ENCODE measurements around the gene BRWD1.

Gene BRWD1

GRCh38 chr21:39208624-39209333, 104.7 kb downstream of the BRWD1 start:
- H3K27me3 ChIP-seq (ENCODE audit: control insufficient read depth in 1 of 2, insufficient read depth in 2 of 2, low read length in 2 of 2): no peaks in the 10 kb centered on the region
- no peaks in the 10 kb centered on the region for H3K4me1 ChIP-seq (ENCODE audit: control insufficient read depth in 1 of 2, insufficient read depth in 2 of 2, low read length in 2 of 2)
- H3K27ac ChIP-seq (ENCODE audit: low read depth, low read length): no peak overlapping the region
- no peak overlapping the region for H3K4me3 ChIP-seq (ENCODE audit: low read depth in 1 of 2, low read length in 2 of 2)
- H3K9ac ChIP-seq (ENCODE audit: low read depth in 1 of 2, low read length in 2 of 2): no peak overlapping the region
- peaks cover 4 to 65% of the 10 kb centered on the region in 2 donors for H3K36me3 ChIP-seq (ENCODE audit: control insufficient read depth in 1 of 2, insufficient read depth in 2 of 2, low read length in 2 of 2)
- H3K9me3 ChIP-seq (ENCODE audit: control insufficient read depth in 1 of 2, low read length in 2 of 2): no peaks in the 10 kb centered on the region

- Histone ChIP-seq H3K4me3 (ENCODE audit: low read depth in 1 of 2, low read length in 2 of 2) (no peak overlapping the region), H3K9me3 (ENCODE audit: control insufficient read depth in 1 of 2, low read length in 2 of 2) (no peaks in the 10 kb centered on the region), H3K27me3 (ENCODE audit: control insufficient read depth in 1 of 2, insufficient read depth in 2 of 2, low read length in 2 of 2) (no peaks in the 10 kb centered on the region), H3K36me3 (ENCODE audit: control insufficient read depth in 1 of 2, insufficient read depth in 2 of 2, low read length in 2 of 2) (peaks cover 14 to 73% of the 10 kb centered on the region in 2 donors), H3K4me1 (ENCODE audit: control insufficient read depth in 1 of 2, insufficient read depth in 2 of 2, low read length in 2 of 2) (no peaks in the 10 kb centered on the region), H3K9ac (ENCODE audit: low read depth in 1 of 2, low read length in 2 of 2) (no peak overlapping the region), H3K27ac (ENCODE audit: low read depth, low read length) (no peak overlapping the region)
Observed at GRCh38 chr21:39204134-39204533, 109.3 kb downstream of the BRWD1 start.

- H3K9ac ChIP-seq (ENCODE audit: low read depth in 1 of 2, low read length in 2 of 2): no peak overlapping the region
- H3K9me3 ChIP-seq (ENCODE audit: control insufficient read depth in 1 of 2, low read length in 2 of 2): no peaks in the 10 kb centered on the region
- no peak overlapping the region for H3K27ac ChIP-seq (ENCODE audit: low read depth, low read length)
- no peak overlapping the region for H3K4me3 ChIP-seq (ENCODE audit: low read depth in 1 of 2, low read length in 2 of 2)
- H3K36me3 ChIP-seq (ENCODE audit: control insufficient read depth in 1 of 2, insufficient read depth in 2 of 2, low read length in 2 of 2): peaks cover 34 to 67% of the 10 kb centered on the region in 2 donors
- H3K27me3 ChIP-seq (ENCODE audit: control insufficient read depth in 1 of 2, insufficient read depth in 2 of 2, low read length in 2 of 2): no peaks in the 10 kb centered on the region
- H3K4me1 ChIP-seq (ENCODE audit: control insufficient read depth in 1 of 2, insufficient read depth in 2 of 2, low read length in 2 of 2): peaks cover 0 to 14% of the 10 kb centered on the region in 2 donors
Observed at GRCh38 chr21:39198800-39199199, 114.6 kb downstream of the BRWD1 start.

GRCh38 chr21:39197448-39198233, 115.8 kb downstream of the BRWD1 start:
- Histone ChIP-seq H3K4me3 (ENCODE audit: low read depth in 1 of 2, low read length in 2 of 2) (no peak overlapping the region), H3K9me3 (ENCODE audit: control insufficient read depth in 1 of 2, low read length in 2 of 2) (no peaks in the 10 kb centered on the region), H3K36me3 (ENCODE audit: control insufficient read depth in 1 of 2, insufficient read depth in 2 of 2, low read length in 2 of 2) (peaks cover 34 to 64% of the 10 kb centered on the region in 2 donors), H3K27ac (ENCODE audit: low read depth, low read length) (no peak overlapping the region), H3K4me1 (ENCODE audit: control insufficient read depth in 1 of 2, insufficient read depth in 2 of 2, low read length in 2 of 2) (peaks cover 0 to 17% of the 10 kb centered on the region in 2 donors), H3K27me3 (ENCODE audit: control insufficient read depth in 1 of 2, insufficient read depth in 2 of 2, low read length in 2 of 2) (no peaks in the 10 kb centered on the region), H3K9ac (ENCODE audit: low read depth in 1 of 2, low read length in 2 of 2) (no peak overlapping the region)

GRCh38 chr21:39196838-39197237, 116.6 kb downstream of the BRWD1 start:
- Histone ChIP-seq H3K4me1 (ENCODE audit: control insufficient read depth in 1 of 2, insufficient read depth in 2 of 2, low read length in 2 of 2) (peaks cover 0 to 17% of the 10 kb centered on the region in 2 donors), H3K4me3 (ENCODE audit: low read depth in 1 of 2, low read length in 2 of 2) (no peak overlapping the region), H3K27me3 (ENCODE audit: control insufficient read depth in 1 of 2, insufficient read depth in 2 of 2, low read length in 2 of 2) (no peaks in the 10 kb centered on the region), H3K9ac (ENCODE audit: low read depth in 1 of 2, low read length in 2 of 2) (no peak overlapping the region), H3K36me3 (ENCODE audit: control insufficient read depth in 1 of 2, insufficient read depth in 2 of 2, low read length in 2 of 2) (peaks cover 34 to 58% of the 10 kb centered on the region in 2 donors), H3K9me3 (ENCODE audit: control insufficient read depth in 1 of 2, low read length in 2 of 2) (no peaks in the 10 kb centered on the region), H3K27ac (ENCODE audit: low read depth, low read length) (no peak overlapping the region)

- H3K9me3 ChIP-seq (ENCODE audit: control insufficient read depth in 1 of 2, low read length in 2 of 2): no peaks in the 10 kb centered on the region
- no peak overlapping the region for H3K4me3 ChIP-seq (ENCODE audit: low read depth in 1 of 2, low read length in 2 of 2)
- peaks cover 0 to 17% of the 10 kb centered on the region in 2 donors for H3K4me1 ChIP-seq (ENCODE audit: control insufficient read depth in 1 of 2, insufficient read depth in 2 of 2, low read length in 2 of 2)
- no peaks in the 10 kb centered on the region for H3K27me3 ChIP-seq (ENCODE audit: control insufficient read depth in 1 of 2, insufficient read depth in 2 of 2, low read length in 2 of 2)
- H3K36me3 ChIP-seq (ENCODE audit: control insufficient read depth in 1 of 2, insufficient read depth in 2 of 2, low read length in 2 of 2): peaks cover 32 to 53% of the 10 kb centered on the region in 2 donors
- no peak overlapping the region for H3K27ac ChIP-seq (ENCODE audit: low read depth, low read length)
- no peak overlapping the region for H3K9ac ChIP-seq (ENCODE audit: low read depth in 1 of 2, low read length in 2 of 2)
Observed at GRCh38 chr21:39196310-39196709, 117.1 kb downstream of the BRWD1 start.

- H3K27ac ChIP-seq (ENCODE audit: low read depth, low read length): no peak overlapping the region
- H3K9ac ChIP-seq (ENCODE audit: low read depth in 1 of 2, low read length in 2 of 2): no peak overlapping the region
- H3K9me3 ChIP-seq (ENCODE audit: control insufficient read depth in 1 of 2, low read length in 2 of 2): no peaks in the 10 kb centered on the region
- H3K4me1 ChIP-seq (ENCODE audit: control insufficient read depth in 1 of 2, insufficient read depth in 2 of 2, low read length in 2 of 2): peaks cover 0 to 17% of the 10 kb centered on the region in 2 donors
- H3K4me3 ChIP-seq (ENCODE audit: low read depth in 1 of 2, low read length in 2 of 2): no peak overlapping the region
- peaks cover 16 to 29% of the 10 kb centered on the region in 2 donors for H3K36me3 ChIP-seq (ENCODE audit: control insufficient read depth in 1 of 2, insufficient read depth in 2 of 2, low read length in 2 of 2)
- H3K27me3 ChIP-seq (ENCODE audit: control insufficient read depth in 1 of 2, insufficient read depth in 2 of 2, low read length in 2 of 2): no peaks in the 10 kb centered on the region
Observed at GRCh38 chr21:39193380-39193779, 120.1 kb downstream of the BRWD1 start.

GRCh38 chr21:39189857-39190604, 123.4 kb downstream of the BRWD1 start:
- no peaks in the 10 kb centered on the region for H3K27me3 ChIP-seq (ENCODE audit: control insufficient read depth in 1 of 2, insufficient read depth in 2 of 2, low read length in 2 of 2)
- no peaks in the 10 kb centered on the region for H3K9me3 ChIP-seq (ENCODE audit: control insufficient read depth in 1 of 2, low read length in 2 of 2)
- peaks cover 0 to 4% of the 10 kb centered on the region in 2 donors for H3K4me1 ChIP-seq (ENCODE audit: control insufficient read depth in 1 of 2, insufficient read depth in 2 of 2, low read length in 2 of 2)
- no peak overlapping the region for H3K9ac ChIP-seq (ENCODE audit: low read depth in 1 of 2, low read length in 2 of 2)
- H3K36me3 ChIP-seq (ENCODE audit: control insufficient read depth in 1 of 2, insufficient read depth in 2 of 2, low read length in 2 of 2): no peaks in the 10 kb centered on the region
- no peak overlapping the region for H3K4me3 ChIP-seq (ENCODE audit: low read depth in 1 of 2, low read length in 2 of 2)
- H3K27ac ChIP-seq (ENCODE audit: low read depth, low read length): no peak overlapping the region

- Histone ChIP-seq H3K27me3 (ENCODE audit: control insufficient read depth in 1 of 2, insufficient read depth in 2 of 2, low read length in 2 of 2) (no peaks in the 10 kb centered on the region), H3K9me3 (ENCODE audit: control insufficient read depth in 1 of 2, low read length in 2 of 2) (no peaks in the 10 kb centered on the region), H3K4me3 (ENCODE audit: low read depth in 1 of 2, low read length in 2 of 2) (no peak overlapping the region), H3K36me3 (ENCODE audit: control insufficient read depth in 1 of 2, insufficient read depth in 2 of 2, low read length in 2 of 2) (no peaks in the 10 kb centered on the region), H3K27ac (ENCODE audit: low read depth, low read length) (no peak overlapping the region), H3K9ac (ENCODE audit: low read depth in 1 of 2, low read length in 2 of 2) (no peak overlapping the region), H3K4me1 (ENCODE audit: control insufficient read depth in 1 of 2, insufficient read depth in 2 of 2, low read length in 2 of 2) (peaks cover 5 to 10% of the 10 kb centered on the region in 2 donors)
Observed at GRCh38 chr21:39188521-39189139, 124.8 kb downstream of the BRWD1 start.

Measured in duodenal mucosa (tissue), 2 donors.